Measurements from ENCODE around the gene TOM1. TPM values are rescaled to one million over a fixed set of nuclear protein-coding genes. Genes with fewer than 3 reads are reported as not detected.

TOM1 gene
- total and polyA plus RNA-seq, 2 of the 13 experiments (the other 11 are each of a cell fraction or from before 2014, with no cell fraction given): 30.8 to 87.3 TPM

DNA sequence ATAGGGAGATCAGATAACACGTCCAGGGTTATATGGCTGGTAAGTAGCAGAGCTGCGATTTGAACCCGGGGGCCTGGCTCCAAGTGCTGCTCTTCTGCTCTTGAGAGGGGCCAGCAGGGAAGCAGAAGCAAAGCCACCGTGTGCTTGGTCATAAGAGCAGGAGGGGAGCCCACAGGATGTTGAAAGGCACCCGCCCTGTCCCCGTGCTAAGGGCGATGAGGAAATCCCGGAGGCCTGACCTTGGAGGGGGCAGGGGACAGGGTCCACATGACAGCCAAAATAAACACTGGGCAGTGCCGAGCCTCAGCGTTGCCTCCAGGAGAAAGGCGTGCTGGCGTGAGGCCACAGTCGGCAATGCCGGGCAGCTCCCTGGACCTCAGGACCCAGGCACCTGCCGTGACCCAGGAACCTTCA is 28.8 kb downstream of the TOM1 start (continued):
- TF ChIP-seq, protein P1, sequence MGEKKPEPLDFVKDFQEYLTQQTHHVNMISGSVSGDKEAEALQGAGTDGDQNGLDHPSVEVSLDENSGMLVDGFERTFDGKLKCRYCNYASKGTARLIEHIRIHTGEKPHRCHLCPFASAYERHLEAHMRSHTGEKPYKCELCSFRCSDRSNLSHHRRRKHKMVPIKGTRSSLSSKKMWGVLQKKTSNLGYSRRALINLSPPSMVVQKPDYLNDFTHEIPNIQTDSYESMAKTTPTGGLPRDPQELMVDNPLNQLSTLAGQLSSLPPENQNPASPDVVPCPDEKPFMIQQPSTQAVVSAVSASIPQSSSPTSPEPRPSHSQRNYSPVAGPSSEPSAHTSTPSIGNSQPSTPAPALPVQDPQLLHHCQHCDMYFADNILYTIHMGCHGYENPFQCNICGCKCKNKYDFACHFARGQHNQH (CRISPR knock-in tag; IDR thresholded peaks at IDR 0.05): peak; percentile 99
- peak; percentile 76 for TF ChIP-seq TBL1XR1 (IDR thresholded peaks at IDR 0.05; ENCODE audit: borderline replicate concordance, low read length, partially characterized antibody)
- peak; percentile 50; the same call in 1 of the 2 replicates for TF ChIP-seq ZC3H13 (CRISPR knock-in tag; IDR thresholded peaks at IDR 0.05)
- no peak for TF ChIP-seq SSRP1 (CRISPR knock-in tag; IDR thresholded peaks at IDR 0.05)
- no peak for TF ChIP-seq CC2D1A (CRISPR knock-in tag; IDR thresholded peaks at IDR 0.05)
- TF ChIP-seq, protein P2, sequence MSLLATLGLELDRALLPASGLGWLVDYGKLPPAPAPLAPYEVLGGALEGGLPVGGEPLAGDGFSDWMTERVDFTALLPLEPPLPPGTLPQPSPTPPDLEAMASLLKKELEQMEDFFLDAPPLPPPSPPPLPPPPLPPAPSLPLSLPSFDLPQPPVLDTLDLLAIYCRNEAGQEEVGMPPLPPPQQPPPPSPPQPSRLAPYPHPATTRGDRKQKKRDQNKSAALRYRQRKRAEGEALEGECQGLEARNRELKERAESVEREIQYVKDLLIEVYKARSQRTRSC (CRISPR knock-in tag; IDR thresholded peaks at IDR 0.05; ENCODE audit: low read depth): 0 out of 2 replicates have a peak, but pooled peaks have one; percentile 40
- no peak for TF ChIP-seq ZNF235 (CRISPR knock-in tag; IDR thresholded peaks at IDR 0.05; ENCODE audit: borderline replicate concordance)
- TF ChIP-seq ZFP37 (CRISPR knock-in tag; IDR thresholded peaks at IDR 0.05; ENCODE audit: borderline replicate concordance): peak; percentile 52; the same call in 1 of the 2 replicates
- no peak for TF ChIP-seq ZNF720 (CRISPR knock-in tag; IDR thresholded peaks at IDR 0.05)
- peak; percentile 92 for TF ChIP-seq TBX2 (CRISPR knock-in tag; IDR thresholded peaks at IDR 0.05; ENCODE audit: borderline replicate concordance)
- TF ChIP-seq KDM2A (CRISPR knock-in tag; IDR thresholded peaks at IDR 0.05; ENCODE audit: borderline replicate concordance, low read depth): peak; percentile 96
- TF ChIP-seq, protein P3, sequence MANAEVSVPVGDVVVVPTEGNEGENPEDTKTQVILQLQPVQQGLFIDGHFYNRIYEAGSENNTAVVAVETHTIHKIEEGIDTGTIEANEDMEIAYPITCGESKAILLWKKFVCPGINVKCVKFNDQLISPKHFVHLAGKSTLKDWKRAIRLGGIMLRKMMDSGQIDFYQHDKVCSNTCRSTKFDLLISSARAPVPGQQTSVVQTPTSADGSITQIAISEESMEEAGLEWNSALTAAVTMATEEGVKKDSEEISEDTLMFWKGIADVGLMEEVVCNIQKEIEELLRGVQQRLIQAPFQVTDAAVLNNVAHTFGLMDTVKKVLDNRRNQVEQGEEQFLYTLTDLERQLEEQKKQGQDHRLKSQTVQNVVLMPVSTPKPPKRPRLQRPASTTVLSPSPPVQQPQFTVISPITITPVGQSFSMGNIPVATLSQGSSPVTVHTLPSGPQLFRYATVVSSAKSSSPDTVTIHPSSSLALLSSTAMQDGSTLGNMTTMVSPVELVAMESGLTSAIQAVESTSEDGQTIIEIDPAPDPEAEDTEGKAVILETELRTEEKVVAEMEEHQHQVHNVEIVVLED (CRISPR knock-in tag; IDR thresholded peaks at IDR 0.05; ENCODE audit: borderline replicate concordance): peak; percentile 74
- TF ChIP-seq, protein P4, sequence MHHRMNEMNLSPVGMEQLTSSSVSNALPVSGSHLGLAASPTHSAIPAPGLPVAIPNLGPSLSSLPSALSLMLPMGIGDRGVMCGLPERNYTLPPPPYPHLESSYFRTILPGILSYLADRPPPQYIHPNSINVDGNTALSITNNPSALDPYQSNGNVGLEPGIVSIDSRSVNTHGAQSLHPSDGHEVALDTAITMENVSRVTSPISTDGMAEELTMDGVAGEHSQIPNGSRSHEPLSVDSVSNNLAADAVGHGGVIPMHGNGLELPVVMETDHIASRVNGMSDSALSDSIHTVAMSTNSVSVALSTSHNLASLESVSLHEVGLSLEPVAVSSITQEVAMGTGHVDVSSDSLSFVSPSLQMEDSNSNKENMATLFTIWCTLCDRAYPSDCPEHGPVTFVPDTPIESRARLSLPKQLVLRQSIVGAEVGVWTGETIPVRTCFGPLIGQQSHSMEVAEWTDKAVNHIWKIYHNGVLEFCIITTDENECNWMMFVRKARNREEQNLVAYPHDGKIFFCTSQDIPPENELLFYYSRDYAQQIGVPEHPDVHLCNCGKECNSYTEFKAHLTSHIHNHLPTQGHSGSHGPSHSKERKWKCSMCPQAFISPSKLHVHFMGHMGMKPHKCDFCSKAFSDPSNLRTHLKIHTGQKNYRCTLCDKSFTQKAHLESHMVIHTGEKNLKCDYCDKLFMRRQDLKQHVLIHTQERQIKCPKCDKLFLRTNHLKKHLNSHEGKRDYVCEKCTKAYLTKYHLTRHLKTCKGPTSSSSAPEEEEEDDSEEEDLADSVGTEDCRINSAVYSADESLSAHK (CRISPR knock-in tag; IDR thresholded peaks at IDR 0.05; ENCODE audit: borderline replicate concordance): no peak
- TF ChIP-seq, protein P5, sequence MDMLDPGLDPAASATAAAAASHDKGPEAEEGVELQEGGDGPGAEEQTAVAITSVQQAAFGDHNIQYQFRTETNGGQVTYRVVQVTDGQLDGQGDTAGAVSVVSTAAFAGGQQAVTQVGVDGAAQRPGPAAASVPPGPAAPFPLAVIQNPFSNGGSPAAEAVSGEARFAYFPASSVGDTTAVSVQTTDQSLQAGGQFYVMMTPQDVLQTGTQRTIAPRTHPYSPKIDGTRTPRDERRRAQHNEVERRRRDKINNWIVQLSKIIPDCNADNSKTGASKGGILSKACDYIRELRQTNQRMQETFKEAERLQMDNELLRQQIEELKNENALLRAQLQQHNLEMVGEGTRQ (IDR thresholded peaks at IDR 0.05; ENCODE audit: low read depth, low read length): 0 out of 2 replicates have a peak, but pooled peaks have one; percentile 40
- TF ChIP-seq, protein P5 (CRISPR knock-in tag; IDR thresholded peaks at IDR 0.05; ENCODE audit: borderline replicate concordance): peak; percentile 75
- TF ChIP-seq RFXANK (CRISPR knock-in tag; IDR thresholded peaks at IDR 0.05): no peak
- no peak for TF ChIP-seq U2AF2 (IDR thresholded peaks at IDR 0.05; ENCODE audit: low read depth, low read length)
- peak; percentile 81; the same call in 1 of the 2 replicates for TF ChIP-seq ZNF605 (CRISPR knock-in tag; IDR thresholded peaks at IDR 0.05)
- TF ChIP-seq MTA1 (CRISPR knock-in tag; IDR thresholded peaks at IDR 0.05; ENCODE audit: borderline replicate concordance): peak; percentile 99
- no peak for TF ChIP-seq ZNF7 (CRISPR knock-in tag; IDR thresholded peaks at IDR 0.05)
- no peak for TF ChIP-seq REXO4 (CRISPR knock-in tag; IDR thresholded peaks at IDR 0.05; ENCODE audit: borderline replicate concordance)
- TF ChIP-seq ZNF549 (CRISPR knock-in tag; IDR thresholded peaks at IDR 0.05): no peak
